ENCODE results near the gene BTBD1.
A peak's percentile ranks its signal among the peaks of the same experiment; 100 is the strongest.

BTBD1 gene

DNA sequence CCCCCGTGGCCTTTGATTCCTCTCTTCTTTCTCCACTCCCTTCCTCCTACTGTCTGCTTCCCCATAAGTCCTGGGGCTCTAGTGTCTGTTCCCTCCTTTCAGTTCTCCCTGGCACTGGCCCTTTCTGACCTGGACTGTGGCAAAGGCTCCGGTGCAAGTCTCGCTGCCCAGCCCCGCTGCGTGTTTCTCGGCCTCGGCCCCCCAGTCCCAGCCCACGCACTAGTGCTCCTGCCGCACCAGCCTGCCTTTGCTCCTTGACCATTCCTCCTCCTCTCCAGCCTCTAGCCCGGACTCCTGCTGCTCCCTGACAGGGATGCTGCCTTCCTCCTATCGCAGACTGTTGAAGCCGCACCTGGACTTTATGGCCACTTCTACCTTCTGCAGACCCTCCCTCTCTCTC, 42.5 kb upstream of the BTBD1 start:
- no peak for ATAC-seq (ENCODE audit: low read depth)
- Histone ChIP-seq H3K27ac (ENCODE audit: poor library complexity, severe bottlenecking) (no peak overlapping the region), H3K36me3 (ENCODE audit: low read depth) (no peaks in the 10 kb centered on the region), H3K4me3 (ENCODE audit: severe bottlenecking) (no peak overlapping the region), H3K9me3 (ENCODE audit: severe bottlenecking) (no peaks in the 10 kb centered on the region), H3K4me1 (ENCODE audit: insufficient read depth, poor library complexity, severe bottlenecking) (no peaks in the 10 kb centered on the region), H3K27me3 (ENCODE audit: insufficient read depth, poor library complexity, severe bottlenecking) (peaks cover 5% of the 10 kb centered on the region)
- DNase-seq (ENCODE audit: low spot score) = no peak
- TF ChIP-seq, protein P1, sequence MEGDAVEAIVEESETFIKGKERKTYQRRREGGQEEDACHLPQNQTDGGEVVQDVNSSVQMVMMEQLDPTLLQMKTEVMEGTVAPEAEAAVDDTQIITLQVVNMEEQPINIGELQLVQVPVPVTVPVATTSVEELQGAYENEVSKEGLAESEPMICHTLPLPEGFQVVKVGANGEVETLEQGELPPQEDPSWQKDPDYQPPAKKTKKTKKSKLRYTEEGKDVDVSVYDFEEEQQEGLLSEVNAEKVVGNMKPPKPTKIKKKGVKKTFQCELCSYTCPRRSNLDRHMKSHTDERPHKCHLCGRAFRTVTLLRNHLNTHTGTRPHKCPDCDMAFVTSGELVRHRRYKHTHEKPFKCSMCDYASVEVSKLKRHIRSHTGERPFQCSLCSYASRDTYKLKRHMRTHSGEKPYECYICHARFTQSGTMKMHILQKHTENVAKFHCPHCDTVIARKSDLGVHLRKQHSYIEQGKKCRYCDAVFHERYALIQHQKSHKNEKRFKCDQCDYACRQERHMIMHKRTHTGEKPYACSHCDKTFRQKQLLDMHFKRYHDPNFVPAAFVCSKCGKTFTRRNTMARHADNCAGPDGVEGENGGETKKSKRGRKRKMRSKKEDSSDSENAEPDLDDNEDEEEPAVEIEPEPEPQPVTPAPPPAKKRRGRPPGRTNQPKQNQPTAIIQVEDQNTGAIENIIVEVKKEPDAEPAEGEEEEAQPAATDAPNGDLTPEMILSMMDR (IDR thresholded peaks at IDR 0.05; ENCODE audit: poor library complexity, severe bottlenecking) = no peak

DNA sequence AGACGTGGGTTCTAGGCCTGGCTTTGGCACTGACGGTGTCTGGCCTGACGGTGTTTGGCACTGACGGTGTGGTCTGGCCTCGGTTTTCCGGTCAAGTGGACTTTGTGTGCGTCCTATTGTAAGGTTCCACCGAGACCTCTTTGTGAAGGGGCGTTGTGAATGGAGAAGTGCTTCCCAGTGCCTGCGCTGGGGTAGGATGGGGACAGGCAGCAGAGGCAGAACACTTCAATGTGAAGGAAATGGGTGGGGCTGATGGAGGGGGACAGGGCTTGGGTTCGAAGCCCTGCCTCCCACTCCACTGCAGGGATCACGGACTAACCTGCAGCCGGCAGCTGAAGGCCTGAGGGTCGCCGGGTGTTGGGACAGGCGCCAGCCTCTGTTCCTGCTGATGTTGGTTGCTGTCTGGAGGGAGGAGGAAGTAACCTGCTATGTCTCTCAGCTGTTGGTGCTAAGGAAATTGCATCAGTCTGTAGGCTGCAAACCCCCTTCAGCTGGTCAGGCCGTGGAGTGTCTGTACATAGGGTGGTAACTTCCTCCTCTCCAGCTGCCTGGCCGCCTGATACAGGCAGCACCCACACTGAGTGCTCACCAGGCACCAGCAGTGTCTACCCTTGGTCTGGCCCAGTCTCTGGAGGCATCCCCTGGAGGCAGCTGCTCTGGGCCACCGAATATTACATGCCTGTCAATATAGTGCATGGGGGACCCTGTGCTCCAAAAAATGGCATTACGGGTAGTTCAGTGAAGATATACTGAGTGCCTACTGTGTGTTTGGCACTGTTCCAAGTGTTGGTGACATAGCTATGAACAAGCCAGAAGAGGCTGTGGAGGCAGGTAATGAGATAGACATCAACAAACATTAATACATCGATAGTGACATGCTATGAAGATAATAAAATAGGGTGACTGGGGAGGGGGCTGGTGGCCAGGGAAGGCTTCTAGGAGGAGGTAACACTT, 41.5 kb upstream of the BTBD1 start:
- Histone ChIP-seq H3K4me3 (ENCODE audit: severe bottlenecking) (no peak overlapping the region), H3K27me3 (ENCODE audit: insufficient read depth, poor library complexity, severe bottlenecking) (peaks cover 5% of the 10 kb centered on the region), H3K36me3 (ENCODE audit: low read depth) (no peaks in the 10 kb centered on the region), H3K27ac (ENCODE audit: poor library complexity, severe bottlenecking) (no peak overlapping the region), H3K4me1 (ENCODE audit: insufficient read depth, poor library complexity, severe bottlenecking) (no peaks in the 10 kb centered on the region), H3K9me3 (ENCODE audit: severe bottlenecking) (no peaks in the 10 kb centered on the region)
- DNase-seq (ENCODE audit: low spot score) (no peak), ATAC-seq (ENCODE audit: low read depth) (peak; percentile 36)
- TF ChIP-seq, protein P1 (IDR thresholded peaks at IDR 0.05; ENCODE audit: poor library complexity, severe bottlenecking) = no peak

DNA sequence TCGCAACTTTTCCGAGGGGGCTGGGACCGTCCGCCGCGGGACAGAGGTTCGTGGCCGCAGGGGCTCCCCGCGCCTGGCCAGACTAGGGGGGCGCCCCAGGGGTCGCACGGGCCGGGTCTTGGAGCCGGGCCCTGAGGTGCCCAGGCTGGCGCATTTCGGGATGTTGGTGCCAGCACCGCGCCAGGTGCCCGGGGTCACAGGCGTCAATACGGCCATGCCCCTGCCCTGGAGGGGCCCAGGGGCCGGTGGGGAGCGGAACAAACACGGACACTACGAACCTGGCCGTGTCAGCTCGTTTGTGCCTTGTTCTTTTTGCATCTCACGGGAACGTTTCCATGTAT, 40.8 kb upstream of the BTBD1 start:
- TF ChIP-seq, protein P1 (IDR thresholded peaks at IDR 0.05; ENCODE audit: poor library complexity, severe bottlenecking) = no peak
- peaks cover 5% of the 10 kb centered on the region for H3K27me3 ChIP-seq (ENCODE audit: insufficient read depth, poor library complexity, severe bottlenecking)
- peak overlapping the region; percentile 59 for H3K4me3 ChIP-seq (ENCODE audit: severe bottlenecking)
- H3K36me3 ChIP-seq (ENCODE audit: low read depth) = no peaks in the 10 kb centered on the region
- ATAC-seq (ENCODE audit: low read depth) (peak; percentile 4; the same call in 1 of the 3 replicates), DNase-seq (ENCODE audit: low spot score) (no peak)
- H3K4me1 ChIP-seq (ENCODE audit: insufficient read depth, poor library complexity, severe bottlenecking) = no peaks in the 10 kb centered on the region
- no peaks in the 10 kb centered on the region for H3K9me3 ChIP-seq (ENCODE audit: severe bottlenecking)
- no peak overlapping the region for H3K27ac ChIP-seq (ENCODE audit: poor library complexity, severe bottlenecking)

DNA sequence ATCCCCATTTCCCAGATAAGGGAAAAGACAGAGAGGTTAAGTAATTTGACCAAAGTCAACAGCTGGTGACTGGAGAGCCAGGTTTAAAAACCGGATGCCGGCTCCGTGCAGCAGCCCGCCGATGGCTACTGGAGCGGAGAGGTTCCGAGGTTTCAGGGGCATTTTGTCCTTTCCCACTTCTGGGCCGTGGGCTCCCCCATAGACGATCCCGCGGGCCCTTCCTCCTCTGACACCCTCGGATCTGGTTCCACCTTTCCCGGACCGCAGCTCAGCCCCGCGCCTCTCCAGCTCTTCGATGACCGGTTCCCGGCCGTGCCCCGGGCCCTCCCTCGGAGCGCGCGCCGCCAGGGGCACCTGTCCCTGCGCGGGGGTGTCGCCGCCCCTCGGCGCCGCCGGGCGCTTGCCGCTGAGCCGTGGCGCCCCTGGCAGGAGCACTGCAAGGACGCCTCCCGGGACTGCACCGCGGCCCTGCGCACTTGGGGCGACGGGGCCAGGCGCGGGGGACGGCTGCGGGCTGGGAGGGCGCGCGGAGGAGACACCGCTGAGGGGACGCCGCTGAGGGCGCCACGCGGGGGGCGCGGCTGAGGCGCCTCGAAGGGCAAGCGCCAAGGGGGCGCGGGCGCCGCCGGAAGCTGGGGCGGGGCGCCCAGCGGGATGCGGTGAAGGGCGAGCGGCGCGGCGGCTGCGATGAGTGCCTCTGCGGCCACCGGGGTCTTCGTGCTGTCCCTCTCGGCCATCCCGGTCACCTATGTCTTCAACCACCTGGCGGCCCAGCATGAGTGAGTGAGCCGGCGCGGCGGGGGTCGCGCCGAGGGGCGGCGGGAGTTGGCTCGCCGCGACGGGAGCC, 40.2 kb upstream of the BTBD1 start, which contains the start of gene TM6SF1:
TSS of gene TM6SF1 (plus strand) at position 652 of the 847 bp plus-strand sequence. CDS start at position 688, 36 bp downstream.
- no peaks in the 10 kb centered on the region for H3K4me1 ChIP-seq (ENCODE audit: insufficient read depth, poor library complexity, severe bottlenecking)
- DNase-seq (ENCODE audit: low spot score) (no peak), ATAC-seq (ENCODE audit: low read depth) (peak; percentile 40)
- H3K9me3 ChIP-seq (ENCODE audit: severe bottlenecking) = no peaks in the 10 kb centered on the region
- TF ChIP-seq, protein P1 (IDR thresholded peaks at IDR 0.05; ENCODE audit: poor library complexity, severe bottlenecking) = peak; percentile 37
- no peak within 1 kb of the TSS for H3K27ac ChIP-seq (ENCODE audit: poor library complexity, severe bottlenecking)
- H3K4me3 ChIP-seq (ENCODE audit: severe bottlenecking) = peak within 1 kb of the TSS; percentile 59
- H3K36me3 ChIP-seq (ENCODE audit: low read depth) = no peaks in the 10 kb centered on the region
- H3K27me3 ChIP-seq (ENCODE audit: insufficient read depth, poor library complexity, severe bottlenecking) = peaks cover 5% of the 10 kb centered on the region

Measured in RWPE2 (cell line).